Measurements from ENCODE around the gene MALAT1.
A peak's percentile ranks its signal among the peaks of the same experiment; 100 is the strongest.

MALAT1 gene

GRCh38 chr11:65540290-65541092, 41.6 kb downstream of the MALAT1 start:
- DNase-seq: peak; percentile 94

- no peak for DNase-seq
Measured at GRCh38 chr11:65541093-65541982, 42.5 kb downstream of the MALAT1 start.

GRCh38 chr11:65542738-65543390, 44.0 kb downstream of the MALAT1 start:
- DNase-seq: no peak

- DNase-seq: no peak
Measured at GRCh38 chr11:65545853-65546216, 47.0 kb downstream of the MALAT1 start.

DNA sequence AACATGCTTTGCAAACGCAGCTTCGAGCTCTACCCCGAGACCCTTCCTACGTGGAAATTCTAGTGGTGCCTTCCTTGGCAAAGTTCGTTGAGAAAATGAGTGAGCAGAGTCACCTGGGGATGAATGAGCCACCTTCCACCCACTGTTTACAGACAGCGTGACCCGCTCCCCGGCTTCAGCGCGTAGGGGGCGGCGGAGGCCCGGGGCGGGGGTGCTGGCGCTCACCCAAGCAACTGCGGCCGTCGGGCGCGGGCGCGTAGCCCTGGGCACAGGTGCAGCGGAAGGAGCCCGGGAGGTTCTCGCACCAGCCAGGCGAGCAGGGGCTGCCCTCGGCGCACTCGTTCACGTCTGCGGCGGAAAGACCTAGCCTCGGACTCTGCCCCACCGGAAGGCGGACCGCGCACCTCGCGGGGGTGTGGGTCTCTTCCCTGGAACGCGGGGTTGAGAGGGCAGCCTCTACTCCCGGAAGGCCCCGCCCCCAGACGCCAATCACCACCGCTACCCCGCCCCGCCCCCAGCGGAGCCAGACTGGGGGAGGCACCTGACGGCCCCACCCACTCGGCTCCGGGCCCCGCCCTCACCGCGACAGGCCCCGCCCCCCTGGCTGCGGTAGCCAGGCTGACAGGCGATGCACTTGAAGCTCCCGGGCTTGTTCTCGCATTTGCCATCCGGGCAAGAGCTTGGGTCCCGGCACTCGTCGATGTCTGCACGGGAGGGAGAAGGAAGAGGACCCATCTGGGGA, 47.5 kb downstream of the MALAT1 start:
- DNase-seq: peak; percentile 93

GRCh38 chr11:65547446-65548125, 48.7 kb downstream of the MALAT1 start:
- DNase-seq: no peak

DNA sequence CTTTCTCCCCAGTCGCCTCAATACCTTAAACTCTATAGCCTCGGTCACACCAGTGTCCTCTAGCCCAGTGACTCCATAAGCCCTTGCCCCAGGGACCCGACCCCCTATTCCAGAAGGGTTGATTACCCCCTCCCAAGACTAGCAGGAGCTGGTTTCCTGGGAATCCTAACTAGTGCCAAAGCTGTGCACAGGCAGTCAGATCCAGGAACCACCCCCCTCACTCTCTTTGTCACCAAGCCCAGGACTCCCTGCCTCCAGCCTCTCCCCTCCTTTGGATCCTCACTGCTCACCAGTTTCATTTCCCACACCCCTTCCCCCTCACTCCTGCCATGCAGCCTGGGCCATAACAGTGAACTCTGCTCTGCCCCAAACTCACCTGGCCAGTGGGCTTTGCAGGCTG, 49.5 kb downstream of the MALAT1 start:
- no peak for DNase-seq

DNA sequence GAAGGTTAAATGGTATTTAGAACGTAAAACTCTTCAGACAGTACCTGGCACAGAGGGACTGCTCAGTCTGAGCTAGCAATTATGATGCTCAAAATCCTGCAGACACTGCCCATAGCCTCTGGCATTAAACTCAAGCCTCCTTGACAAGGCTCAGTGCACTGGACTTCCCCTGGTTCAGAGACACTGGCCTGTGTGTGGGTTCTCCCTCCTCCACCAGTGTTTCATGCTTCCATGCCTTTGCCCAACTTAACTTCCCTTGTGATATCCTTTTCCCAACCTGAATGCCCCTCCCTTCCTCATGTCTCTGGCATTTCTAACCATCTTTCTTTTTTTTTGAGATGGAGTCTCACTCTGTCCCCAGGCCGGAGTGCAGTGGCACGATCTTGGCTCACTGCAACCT, 50.3 kb downstream of the MALAT1 start:
- DNase-seq: no peak

GRCh38 chr11:65551572-65552387, 52.9 kb downstream of the MALAT1 start:
- DNase-seq: peak; percentile 86

DNA sequence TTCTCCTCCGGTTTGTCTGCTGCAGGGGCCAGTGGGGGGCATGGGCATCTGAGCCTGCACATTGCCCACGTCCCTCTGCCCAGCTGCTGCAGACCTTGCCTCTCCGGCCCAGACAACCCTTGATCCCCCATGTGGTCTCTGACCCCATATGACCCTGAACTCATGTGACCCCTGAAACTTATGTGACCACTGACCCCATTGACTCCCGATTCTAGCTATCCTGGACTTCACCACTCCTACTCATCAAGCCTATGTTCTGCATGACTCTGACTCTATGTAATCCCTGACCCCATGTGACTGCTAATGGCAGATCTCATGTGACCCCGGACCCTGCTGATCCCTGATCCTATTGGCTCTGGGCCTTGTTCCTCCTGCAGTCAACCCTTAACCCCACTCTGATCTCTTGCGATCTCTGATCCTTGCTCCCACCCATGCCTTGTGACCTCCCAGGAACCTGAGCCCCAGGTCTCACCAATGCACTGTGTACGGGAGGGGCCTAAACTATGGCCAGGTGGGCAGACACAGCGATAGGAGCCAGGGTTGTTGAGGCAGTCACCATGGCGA, 53.6 kb downstream of the MALAT1 start:
- no peak for DNase-seq

- DNase-seq: peak; percentile 42
Measured at GRCh38 chr11:65553301-65554001, 54.6 kb downstream of the MALAT1 start.

- DNase-seq: no peak
Measured at GRCh38 chr11:65554057-65554818, 55.4 kb downstream of the MALAT1 start.

DNA sequence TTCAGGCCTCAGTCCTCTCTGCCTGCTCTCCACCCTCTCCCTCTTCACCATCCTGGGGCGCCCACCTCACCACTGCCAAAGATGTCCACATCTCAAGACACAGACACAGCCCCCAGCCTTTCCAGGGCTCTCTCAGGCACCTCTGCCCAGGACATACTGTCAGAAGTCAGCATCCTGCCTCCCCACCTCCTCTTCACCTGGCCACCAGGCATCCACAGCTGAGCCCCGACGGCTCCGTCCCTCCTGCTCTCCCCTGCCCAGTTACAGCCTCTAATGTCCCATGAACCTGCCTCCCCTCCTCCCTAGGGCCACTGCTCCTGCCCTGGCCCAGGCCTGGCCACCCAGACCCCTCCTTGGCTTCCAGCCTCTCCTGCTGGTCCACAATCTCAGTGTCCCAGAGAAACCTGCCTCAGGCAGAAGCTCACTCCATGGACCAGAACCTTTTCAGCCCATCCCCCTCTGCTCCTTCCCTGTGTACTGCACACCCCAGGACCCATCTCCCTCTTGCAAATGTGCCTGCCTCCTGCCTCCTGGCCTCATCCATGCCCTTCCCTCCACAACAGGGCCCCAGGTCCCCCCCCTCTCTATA, 56.1 kb downstream of the MALAT1 start:
- no peak for DNase-seq

GRCh38 chr11:65555693-65556231, 56.9 kb downstream of the MALAT1 start:
- no peak for DNase-seq
